H4 (cell line): ENCODE results near the gene RNF187. TPM values are rescaled to one million over a fixed set of nuclear protein-coding genes. Genes with fewer than 3 reads are reported as not detected.

ENCODE experiments used
- DNase-seq: peaks from one replicate; pipeline ENCODE4 v3.0.0-alpha.2; 2015; ENCODE audit warnings: low spot score
- total RNA-seq: library from RNA; depleted of rRNA; stranded (reverse); fragments of >200 nt; shearing (Covaris generic); gene quantifications from 2 replicates; pipeline ENCODE4 v1.2.3, GENCODE V29; 2014; rRNA removed

The RNF187 gene
- total RNA-seq, 1 experiment from 2014 or later = 44.9 TPM

GRCh38 chr1:228544021-228544850 is 57.1 kb downstream of the RNF187 start:
- DNase-seq = no peak

- DNase-seq = no peak
Observed at GRCh38 chr1:228544921-228545591, 57.9 kb downstream of the RNF187 start.

Other genes starting within 250 kb of the RNF187 start
- 6.8 and 8.4 TPM in 2 replicates for gene TRIM11, start 80.5 kb upstream of the RNF187 start, total RNA-seq
- not detected in 2 replicates for gene TRIM17, start 70.5 kb upstream of the RNF187 start, total RNA-seq
- gene RHOU, start 248.1 kb downstream of the RNF187 start, total RNA-seq = 2.1 and 2.8 TPM in 2 replicates